Stimulated activated CD8-positive, alpha-beta memory T cell treated with anti-CD3 and anti-CD28 coated beads, Interleukin-12 subunit alpha, Interleukin-12 subunit beta, amount 100 ng/mL, for 1 hour (primary cell): Measurements from ENCODE around the gene C14orf119.

Source experiments
- DNase-seq: peaks from one replicate; pipeline ENCODE4 v3.0.0-alpha.2; 2020; ENCODE audit warnings: low read depth

Gene C14orf119, protein sequence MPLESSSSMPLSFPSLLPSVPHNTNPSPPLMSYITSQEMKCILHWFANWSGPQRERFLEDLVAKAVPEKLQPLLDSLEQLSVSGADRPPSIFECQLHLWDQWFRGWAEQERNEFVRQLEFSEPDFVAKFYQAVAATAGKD

DNA sequence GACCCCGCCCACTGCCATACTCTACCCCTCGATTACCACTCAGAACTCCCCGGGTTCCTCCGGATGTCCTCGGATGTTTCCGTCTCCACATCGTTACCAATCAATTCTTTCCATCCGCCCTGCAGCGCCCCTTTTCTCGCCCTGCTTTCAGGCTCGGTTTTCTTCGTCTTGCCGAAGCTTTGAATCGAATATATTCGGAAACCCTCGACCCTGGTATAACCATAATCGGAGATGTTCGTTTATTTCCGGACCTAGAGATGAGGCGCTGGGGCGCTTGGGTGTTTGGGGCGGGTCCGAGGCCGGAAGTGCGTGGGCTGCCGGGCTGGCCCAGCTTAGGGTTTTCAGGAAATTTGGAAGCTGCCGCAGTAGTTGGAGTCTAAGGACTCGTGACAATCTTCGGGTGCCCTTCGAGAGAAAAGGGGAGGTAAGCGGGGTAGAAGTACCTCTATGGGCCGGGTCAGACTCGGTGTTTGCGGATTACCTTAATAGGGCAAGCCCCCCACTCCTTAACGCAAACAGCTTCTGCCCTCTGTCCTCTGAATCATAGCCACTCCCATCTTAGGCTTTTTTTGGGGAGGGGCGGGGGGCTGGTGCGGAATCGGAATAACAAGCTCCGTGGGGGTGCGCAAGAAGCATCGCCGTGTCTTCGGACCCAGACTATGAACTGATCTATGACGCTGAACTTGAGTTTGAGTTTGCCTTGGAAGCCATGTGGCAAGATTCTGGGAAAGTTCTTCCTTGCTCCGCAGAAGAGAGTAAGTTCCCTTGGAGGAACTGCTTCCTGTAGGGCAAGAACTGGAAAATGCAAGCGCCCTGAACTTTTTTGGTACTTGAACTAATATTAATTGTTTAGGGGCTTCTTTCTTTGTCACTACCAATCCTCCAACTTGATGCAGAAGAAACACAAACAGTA, at the start of gene C14orf119:
Gene C14orf119 (plus strand): TSS at position 310 of the 913 bp plus-strand sequence. CDS start 2,154 bp downstream, outside the sequence.
- DNase-seq = peak; percentile 99

DNA sequence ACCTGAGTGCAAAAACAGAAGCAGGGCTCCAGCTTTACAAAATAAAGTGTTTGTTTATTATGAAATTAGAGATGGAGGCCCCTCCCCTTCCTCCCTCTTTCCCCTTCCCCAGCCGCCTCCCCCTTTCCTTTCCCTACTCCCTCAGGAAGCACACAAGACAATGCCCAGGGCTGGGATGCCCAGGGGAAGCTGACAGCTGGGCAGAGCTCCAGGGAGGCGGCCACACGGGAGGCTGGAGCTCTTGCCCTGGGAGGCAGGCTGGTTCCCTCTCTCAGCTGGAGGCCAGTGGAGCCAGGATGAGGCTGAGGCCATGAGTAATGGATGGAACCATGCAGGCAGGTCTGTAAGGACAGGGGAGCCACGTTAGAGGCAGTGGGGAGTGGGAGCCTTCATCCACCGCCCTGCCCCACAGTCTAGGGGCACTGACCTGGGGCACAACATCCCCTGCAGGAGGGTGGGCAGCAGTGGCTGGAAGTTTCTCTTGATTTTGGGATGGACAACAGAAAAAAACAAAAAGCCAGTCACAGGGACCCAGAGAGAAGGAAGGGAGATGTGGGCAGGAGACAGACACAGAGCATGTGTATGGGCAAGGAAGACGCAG, 48.2 kb upstream of the C14orf119 start:
- no peak for DNase-seq

DNA sequence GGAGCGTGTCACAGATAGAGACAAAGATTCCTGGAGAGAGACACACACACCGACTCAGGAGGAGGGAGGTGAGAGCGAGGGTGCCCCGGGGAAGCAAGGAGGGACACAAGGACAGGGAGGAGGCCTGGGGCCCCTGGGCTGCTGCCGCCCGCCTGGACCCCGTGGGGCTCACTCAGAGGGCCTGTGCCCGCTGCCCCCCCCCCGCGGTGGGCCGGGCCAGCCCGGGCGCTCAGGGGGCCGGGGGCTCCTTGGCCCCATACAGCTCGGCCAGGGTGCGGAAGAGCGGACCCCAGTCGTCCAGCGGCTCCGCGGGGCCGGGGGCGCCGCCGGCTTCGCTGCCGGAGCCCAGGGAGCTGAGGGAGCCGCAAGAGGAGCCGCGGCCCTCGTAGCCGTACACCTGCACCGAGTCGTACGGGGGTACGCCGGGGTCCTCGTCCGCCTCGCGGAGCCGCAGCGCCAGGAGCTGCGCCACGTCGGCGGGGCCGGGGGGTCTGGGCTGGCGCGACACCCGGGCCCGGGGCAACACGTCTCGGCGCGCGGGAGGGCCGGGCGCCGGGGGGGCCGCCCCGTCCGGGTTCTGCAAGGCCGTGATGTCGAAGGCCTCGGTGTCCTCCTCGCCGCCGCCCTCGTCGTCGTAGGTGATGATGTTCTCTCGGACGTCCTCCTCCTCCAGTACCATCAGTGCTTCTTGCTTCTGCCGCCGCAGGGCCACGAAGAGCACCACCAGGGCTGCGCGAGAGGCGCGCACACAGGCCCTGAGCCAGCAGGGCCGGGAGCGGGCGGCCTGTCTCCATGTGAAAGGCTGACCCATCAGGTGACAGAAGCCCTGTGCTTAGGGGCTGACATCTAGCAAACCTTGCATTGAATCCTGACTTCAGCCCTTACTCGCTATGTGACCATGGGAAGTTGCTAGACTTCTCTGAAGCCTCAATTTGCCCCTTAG, 47.3 kb upstream of the C14orf119 start:
- DNase-seq = no peak

DNA sequence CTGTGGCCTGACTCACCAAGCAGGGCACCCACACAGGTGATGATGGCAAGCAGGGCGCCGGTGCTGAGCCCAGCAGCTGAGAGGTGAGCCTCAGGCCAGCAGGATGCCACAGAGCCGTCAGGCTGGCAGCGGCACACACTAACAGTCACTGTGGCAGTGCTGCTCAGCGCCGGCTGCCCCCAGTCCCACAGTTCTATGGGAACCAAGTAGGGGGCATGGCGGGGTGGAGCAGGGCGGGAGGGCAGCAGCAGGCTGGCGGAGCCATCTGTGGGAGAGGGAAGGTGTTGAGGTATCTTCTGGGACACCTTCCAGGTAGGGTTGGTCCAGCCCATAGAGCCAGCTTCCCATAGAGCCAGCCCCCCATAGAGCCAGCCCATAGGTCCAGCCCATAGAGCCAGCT, 46.3 kb upstream of the C14orf119 start:
- DNase-seq = no peak

DNA sequence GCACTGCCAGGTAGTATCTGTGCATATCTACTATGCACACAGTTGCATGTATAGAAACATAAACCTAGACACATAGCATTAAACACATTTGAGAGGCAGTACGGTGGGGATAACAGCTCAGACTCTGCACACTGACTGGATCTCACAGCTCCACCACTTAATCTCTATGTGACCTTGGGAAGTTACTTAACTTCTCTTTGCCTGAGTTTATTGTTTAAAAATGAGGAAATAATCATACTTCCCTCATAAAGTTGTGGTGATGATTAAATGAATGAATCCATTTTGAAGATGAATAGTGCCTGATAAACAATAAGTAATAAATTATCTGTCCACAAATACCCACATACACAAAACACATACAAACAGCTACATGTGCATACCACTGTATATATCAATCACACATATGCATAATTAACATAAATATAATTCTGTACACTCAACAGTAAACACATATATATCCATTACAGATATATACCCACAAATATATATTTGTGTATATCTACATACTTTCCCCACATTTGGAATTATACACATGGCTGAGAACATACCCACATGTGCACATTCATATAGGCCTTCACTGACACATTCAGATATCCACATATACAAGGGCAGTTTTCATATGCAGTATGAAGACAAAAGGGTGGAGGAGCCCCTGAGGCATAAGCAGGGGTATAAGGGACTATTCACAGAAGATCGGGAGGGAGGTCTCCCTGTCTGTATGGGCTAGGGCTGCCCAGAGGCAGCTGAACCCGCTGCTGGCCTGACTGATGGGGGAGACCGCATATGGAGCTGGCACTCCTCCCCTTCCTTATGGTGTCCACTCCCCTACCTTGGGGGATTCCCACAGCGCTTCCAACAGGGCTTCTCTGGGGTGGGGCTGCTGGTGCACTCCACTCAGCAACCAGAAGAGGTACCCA, 43.9 kb upstream of the C14orf119 start:
- no peak for DNase-seq

DNA sequence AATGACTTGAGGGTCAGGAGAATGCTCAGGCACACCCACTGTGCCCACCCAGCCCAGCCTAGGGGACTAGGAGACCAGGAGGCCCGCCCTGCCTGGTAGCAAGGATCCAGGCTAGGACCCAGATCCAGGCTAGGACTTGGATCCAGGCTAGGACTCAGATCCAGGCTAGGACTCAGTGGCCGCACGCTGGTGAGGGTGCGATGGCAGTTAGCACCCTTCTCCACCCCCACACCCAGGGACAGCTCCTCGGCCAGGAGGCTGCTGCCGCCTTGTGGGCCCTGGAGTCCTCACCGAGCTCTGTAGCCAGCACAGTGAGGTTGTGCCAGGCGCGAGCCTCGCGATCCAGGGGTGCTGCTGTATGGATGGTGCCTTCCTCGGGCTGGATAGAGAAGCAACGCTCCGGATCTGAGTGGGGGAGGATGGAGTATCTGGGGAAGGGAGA, 43.1 kb upstream of the C14orf119 start:
- DNase-seq = no peak

DNA sequence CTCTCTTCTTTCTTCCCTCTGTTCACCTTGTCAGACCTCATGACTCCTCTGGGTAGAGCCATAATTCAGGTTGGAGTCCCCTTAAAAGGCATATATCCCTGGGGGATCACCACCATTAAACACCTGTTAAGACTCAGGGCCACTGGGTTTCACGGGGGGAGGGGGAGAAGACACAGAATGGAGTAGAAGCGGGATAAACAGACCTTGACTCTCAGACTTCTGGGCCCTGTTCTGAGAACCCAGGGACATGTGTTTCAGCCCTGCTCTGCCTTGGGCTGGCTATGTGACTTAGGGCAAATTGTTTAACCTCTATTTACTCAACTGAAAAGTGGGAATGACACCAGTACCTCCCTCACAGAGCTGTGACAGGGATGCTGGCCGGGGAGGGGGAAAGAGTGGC, 42.6 kb upstream of the C14orf119 start:
- no peak for DNase-seq

DNA sequence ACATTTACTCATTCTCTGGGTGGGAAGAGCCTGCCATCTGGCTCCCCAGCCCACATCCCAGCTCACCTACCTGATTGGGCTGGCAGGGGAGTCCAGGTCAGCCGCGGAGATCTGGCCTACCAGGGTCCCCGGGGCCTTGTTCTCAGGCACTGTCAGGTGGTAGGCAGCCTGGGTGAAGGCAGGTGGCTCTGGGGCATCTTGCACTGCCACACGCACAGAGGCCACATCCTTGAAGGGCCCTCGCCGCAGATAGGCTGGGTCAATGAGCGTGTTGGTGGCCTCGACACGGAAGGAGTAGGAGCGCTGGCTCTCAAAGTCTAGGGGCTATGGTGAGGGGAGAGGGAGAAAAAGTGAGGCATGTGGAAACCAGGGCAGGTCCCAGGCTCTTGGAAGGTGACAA, 41.9 kb upstream of the C14orf119 start:
- no peak for DNase-seq

DNA sequence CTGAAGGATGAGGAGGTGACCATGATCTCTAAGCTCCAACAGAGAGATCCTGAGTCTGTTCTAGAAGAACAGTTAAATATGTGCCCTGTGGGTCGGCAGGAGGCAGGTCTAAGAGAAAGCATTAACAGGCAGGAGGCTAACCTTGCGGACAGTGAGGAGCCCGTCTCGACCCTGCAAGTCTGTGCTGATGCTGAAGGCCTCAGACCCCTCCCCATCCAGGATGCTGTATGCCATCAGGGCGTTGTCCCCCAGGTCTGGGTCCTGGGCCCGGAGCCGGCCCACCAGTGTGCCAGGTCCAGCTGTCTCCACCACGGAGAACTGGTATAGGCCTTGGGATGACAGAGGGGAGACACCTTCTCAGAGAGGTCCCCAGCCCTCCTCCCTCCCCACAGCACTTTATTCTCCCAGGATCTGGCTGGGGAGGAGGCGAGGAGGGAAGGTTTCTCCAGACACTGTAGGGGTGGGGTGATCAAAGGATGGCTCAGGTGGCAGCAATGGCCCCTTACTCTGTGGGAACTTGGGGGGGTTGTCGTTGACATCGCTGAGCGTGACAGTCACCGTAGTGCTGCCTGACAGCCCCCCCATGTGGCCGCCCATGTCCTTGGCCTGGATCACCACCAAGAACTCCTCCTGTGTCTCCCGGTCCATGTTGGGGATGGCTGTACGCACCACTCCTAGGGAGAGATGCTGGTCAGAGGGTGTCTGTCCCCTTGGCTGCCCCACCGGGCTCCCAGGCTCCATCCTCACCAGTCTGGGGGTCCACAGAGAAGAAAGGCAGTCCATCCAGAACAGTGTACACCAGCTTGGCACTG, 41.1 kb upstream of the C14orf119 start:
- no peak for DNase-seq

DNA sequence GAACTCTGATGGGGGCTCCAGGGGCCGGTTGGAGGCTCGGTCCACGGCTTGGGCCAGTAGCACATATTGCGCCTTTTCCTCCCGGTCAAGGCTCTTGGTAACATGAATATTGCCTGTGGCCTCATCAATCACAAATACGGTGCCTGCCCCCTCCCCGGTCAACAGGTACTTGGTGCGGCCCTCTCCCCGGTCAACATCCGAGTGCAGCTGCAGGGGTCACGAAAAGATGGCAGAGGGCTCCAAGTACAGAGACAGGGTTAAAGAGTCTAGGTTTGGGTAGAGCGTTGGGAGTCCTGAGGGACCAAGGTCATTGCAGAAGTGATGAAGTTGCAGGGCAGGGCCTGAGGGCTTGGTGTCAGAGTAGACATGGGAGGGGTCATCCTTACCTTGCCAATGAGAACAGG, 40.2 kb upstream of the C14orf119 start:
- no peak for DNase-seq

DNA sequence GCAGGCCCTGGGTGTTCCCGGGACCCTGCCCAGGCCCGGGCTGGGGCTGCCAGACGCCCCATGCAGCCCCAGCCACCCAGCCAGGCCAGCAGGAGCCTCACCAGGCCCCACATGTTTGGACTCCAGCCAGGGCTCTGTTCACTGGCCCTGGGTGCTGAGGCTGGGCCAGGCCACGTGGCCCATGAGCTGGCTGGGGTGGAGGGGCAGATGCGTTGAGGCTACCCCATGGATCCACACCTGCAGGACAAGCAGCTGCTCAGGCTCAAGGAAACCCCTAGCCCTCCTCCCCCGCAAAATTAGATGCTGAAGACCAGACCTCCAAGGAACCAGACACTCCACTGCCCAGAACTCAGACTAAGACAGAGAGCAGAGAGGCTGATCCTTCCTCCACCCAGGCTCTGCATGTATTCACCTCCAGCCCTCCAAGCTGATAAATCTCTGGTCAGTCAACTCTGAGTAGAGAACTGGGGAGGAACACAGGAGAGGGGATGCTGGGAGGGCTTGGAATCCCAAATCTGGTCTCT, 39.6 kb upstream of the C14orf119 start:
- no peak for DNase-seq

DNA sequence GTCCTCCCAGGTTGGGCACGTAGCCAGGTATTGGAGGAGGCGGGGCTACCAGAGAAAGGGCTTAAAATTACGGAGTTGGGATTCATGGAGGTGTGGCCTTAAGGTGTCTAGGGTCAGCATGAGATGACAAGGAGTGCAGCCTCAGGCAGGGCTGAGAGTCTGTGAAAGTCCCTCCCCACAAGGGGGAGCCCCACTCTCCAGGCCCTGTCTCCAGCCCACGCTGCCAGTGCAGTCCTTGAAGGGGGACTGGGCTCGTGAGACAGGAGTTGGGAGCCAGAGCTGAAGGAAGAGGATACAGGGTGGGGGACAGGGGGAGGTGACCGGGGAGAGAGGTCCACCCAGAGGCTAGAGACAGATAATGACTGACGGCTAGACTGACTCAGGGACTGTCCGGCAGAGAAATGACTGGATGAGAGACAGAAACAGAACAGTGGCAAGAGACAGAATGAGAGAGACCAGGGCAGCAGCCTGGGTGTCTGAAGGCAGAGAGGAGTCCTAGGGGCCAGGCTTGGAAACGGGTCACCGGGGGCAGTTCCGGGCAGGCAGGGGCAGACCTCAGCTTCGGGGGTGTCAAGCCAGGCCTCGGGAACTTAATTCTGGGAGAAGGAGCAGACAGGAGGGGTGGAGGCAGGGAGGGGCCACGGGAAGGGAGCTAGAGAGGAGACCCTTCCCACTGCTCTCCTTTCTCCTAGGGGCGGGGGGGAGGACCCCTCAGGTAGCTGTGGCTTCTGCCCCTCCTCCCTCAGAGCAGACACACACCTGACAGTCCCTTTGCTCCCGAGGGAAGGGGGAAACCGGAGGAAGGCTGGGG, 39.0 kb upstream of the C14orf119 start:
- DNase-seq = peak; percentile 57

DNA sequence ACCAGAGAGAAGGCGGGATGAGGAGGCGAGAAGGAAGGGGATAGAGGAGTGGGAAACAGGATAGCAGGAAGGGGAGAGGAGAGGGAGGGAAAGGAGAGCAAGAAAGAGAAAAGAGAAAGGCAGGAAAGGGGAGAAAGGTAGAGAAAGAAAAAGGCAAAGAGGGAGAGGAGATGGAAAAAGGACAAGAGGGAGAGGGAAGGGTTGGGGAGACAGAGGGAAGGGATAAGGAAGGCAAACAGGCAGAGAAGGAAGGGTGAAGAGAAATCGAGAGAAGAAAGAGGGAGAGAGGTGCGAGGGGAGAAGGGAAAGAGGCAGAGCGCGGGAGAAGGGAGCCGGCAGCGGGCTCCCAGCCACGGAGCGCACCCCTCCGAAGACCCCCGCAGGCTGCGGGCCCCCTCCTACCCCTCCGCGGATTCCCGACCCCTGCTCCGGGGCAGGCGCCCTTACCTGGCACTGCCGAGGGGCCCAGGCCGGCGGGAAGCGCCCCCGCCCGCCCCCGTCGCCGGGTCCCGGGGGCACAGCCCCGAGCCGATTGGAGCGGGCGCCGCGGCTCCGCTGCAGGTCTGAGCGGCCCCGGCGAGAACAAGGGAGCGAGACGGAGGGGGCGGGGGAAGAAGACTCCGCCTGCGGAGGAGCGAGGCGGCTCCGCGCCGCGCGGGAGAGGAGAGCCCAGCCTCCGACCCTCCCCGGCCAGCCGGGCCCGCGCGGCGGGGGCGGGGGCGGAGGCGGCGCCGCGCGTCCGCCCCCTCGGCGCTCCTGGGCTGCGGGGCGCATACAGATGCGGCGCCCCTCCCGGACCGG, 38.1 kb upstream of the C14orf119 start, which contains the start of gene CDH24:
Gene CDH24 (minus strand): TSS at position 565 of the 801 bp plus-strand sequence. CDS start 1,787 bp downstream, outside the sequence.
- peak; percentile 41 for DNase-seq

DNA sequence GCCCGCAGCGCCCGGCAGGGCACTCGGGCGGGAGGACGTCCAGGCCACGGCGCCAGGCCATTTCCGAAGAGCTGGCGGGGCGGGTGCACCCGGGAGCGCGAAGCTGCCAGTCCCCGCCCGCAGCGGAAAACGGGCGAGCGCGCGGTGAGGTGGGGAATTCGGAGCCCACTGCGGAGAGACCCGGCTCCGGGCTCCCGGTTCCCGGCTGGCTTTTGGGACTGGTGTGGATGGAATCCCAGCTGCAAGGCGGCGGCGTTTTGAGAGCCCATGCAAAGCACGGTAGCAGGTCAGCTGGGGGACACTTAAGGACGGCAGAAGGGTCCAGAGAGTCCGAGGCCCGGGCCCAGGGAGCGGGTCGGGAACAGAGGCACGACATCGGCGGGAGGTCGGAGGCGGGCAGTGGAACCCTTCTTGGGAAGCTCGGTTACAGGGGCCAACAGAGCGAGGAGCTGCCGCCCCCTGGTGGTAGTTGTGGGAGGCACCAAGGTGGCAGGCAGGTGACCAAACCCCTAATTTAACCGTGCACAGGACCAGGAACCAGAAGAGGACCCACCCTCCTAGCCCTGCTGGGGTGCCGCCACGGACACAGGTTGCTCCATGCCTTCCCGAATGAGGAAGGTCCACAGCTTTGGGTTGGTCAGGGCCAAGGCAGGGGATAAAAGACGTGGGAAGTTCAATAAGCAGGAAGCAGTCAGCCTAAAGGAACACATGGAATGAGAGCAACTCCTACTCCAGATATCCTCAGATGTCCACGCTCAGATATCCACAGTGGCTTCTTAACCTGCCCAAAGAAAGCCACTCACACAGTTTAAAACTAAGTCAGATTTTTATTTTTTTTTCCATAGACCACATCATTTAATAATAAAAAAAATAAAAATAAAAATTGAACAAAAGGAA, 37.3 kb upstream of the C14orf119 start:
- peak; percentile 78 for DNase-seq

DNA sequence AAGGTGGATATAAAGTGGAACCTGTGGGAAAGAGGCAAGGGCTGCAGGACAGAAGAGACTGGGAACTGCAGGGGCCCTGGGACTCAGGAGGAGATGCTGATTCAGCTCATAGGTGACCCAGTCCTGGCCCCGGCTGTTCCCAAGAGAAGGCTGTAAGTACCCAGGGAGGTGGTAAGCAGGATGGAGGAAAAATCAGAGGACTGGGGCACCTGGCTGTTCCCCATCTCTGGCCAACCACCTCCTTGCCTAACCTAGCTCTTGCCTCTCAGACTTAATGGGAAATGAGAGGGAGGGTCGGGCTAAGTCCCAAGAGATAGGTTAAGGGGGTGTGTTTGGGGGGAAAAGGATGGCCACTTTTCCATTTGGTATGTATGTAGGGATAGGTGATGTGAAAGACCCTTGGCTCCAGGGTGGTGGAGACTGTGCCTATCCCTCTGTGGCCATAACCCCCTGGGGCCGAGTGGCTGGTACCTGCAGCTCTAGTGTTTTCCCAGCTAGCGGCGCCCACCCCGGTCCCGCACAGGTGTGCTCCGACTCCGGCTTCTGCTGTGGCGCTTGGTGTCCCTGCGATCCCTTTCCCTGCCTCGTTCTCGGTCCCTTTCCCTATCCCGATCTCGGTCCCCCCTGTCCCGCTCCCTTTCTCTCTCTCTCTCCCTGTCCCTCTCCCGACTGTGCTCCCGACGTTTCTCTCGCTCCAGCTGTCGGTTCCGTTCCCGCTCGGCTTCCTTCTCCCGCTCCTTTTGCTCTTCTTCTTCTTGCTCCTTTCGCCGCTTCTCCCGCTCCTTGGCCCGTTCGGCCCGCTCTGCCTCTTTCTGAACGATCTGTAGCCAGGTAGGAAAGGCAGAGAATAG, 36.4 kb upstream of the C14orf119 start:
- no peak for DNase-seq
